Adrenal gland (tissue), 5 donors: ENCODE data around the gene GFOD1.

Source experiments
- CTCF ChIP-seq, 6 experiments: fragments of 450-650 bp in 4 of 6; fragments of 200-600 bp in 2 of 6; sonication (generic) in 1 of 6; IDR thresholded peaks; 1 replicate in 5 of 6; 2 replicates in 1 of 6; pipeline versions ENCODE4 v1.5.1 to v1.8.0; 2016 to 2021; ENCODE audit warnings: antibody characterized with exemption in 6 of 6, mild to moderate bottlenecking in 2 of 6, moderate library complexity in 1 of 6
- POLR2A ChIP-seq, 2 donors: fragments of 450-650 bp; IDR thresholded peaks; one replicate each; pipeline ENCODE4 v1.6.1; 2017; ENCODE audit warnings: antibody characterized with exemption in 2 of 2, mild to moderate bottlenecking in 2 of 2, moderate library complexity in 1 of 2
- donor health status: DM: no; HTN: no; CAD: no.

GRCh38 chr6:13392462-13392861 lies 94.9 kb downstream of the GFOD1 start:
- no peak for TF ChIP-seq CTCF (IDR thresholded peaks at IDR 0.05)
- TF ChIP-seq POLR2A (IDR thresholded peaks at IDR 0.05) = no peak
